Activated T-cell treated with anti-CD3 and anti-CD28 coated beads, Interleukin-2, amount 50 U/mL, for 72 hours (primary cell): Measurements from ENCODE around the gene NOP53. TPM values are rescaled to one million over a fixed set of nuclear protein-coding genes. Genes with fewer than 3 reads are reported as not detected.
"Not testable (repeated sequence)": the region's sequence is repeated elsewhere in the genome, so short reads cannot be mapped to it uniquely, and the experiment has no call there.

Experiments used
- ATAC-seq, 2 donors: fragments of 150-1000 bp; cut with Tn5 transposase; replicated peaks in 1 of 2; 2 replicates each; pipeline ENCODE4 v1.10.0; 2021; ENCODE audit warnings: moderate library complexity in 2 of 2, mild to moderate bottlenecking in 1 of 2
- DNase-seq, 2 donors: peaks; one replicate each; pipeline ENCODE4 v3.0.0; 2021 to 2022; ENCODE audit warnings: mixed read lengths in 1 of 2
- H3K27ac Mint-ChIP-seq: one replicate; pipeline ENCODE4 v1.8.0; 2022; ENCODE audit warnings: mild to moderate bottlenecking, moderate library complexity, mixed read lengths
- H3K27me3 Mint-ChIP-seq: one replicate; pipeline ENCODE4 v1.8.0; 2022; ENCODE audit warnings: low read depth, mixed read lengths
- H3K36me3 Mint-ChIP-seq, 2 donors: one replicate each; pipeline ENCODE4 v1.8.0; 2022; ENCODE audit warnings: mixed read lengths in 2 of 2, mild to moderate bottlenecking in 1 of 2; ENCODE audit not compliant: insufficient read depth in 2 of 2
- H3K4me1 Mint-ChIP-seq: one replicate; pipeline ENCODE4 v1.8.0; 2022; ENCODE audit warnings: low read depth, mixed read lengths
- H3K4me3 Mint-ChIP-seq, 2 donors: one replicate each; pipeline ENCODE4 v1.8.0; 2022; ENCODE audit warnings: mild to moderate bottlenecking in 2 of 2, mixed read lengths in 2 of 2, moderate library complexity in 2 of 2
- H3K9me3 Mint-ChIP-seq, 2 donors: one replicate each; pipeline ENCODE4 v1.8.0; 2022; ENCODE audit warnings: mixed read lengths in 2 of 2
- total RNA-seq, 2 donors: library from RNA; stranded (reverse); gene quantifications; one replicate each; pipeline ENCODE4 v1.2.3, GENCODE V29; 2022

The NOP53 gene
- total RNA-seq, 2 donors from 2014 or later: 405 to 415 TPM

GRCh38 chr19:47801270-47801669 lies 55.9 kb downstream of the NOP53 start:
- DNase-seq: no peak
- no peak overlapping the region for H3K4me3 Mint-ChIP-seq
- H3K27me3 Mint-ChIP-seq: peaks cover 5% of the 10 kb centered on the region
- no peak overlapping the region for H3K27ac Mint-ChIP-seq
- H3K9me3 Mint-ChIP-seq: peaks cover 2 to 3% of the 10 kb centered on the region in 2 donors
- H3K36me3 Mint-ChIP-seq: peaks cover 0 to 3% of the 10 kb centered on the region in 2 donors
- no peaks in the 10 kb centered on the region for H3K4me1 Mint-ChIP-seq
- no peak for ATAC-seq

DNA sequence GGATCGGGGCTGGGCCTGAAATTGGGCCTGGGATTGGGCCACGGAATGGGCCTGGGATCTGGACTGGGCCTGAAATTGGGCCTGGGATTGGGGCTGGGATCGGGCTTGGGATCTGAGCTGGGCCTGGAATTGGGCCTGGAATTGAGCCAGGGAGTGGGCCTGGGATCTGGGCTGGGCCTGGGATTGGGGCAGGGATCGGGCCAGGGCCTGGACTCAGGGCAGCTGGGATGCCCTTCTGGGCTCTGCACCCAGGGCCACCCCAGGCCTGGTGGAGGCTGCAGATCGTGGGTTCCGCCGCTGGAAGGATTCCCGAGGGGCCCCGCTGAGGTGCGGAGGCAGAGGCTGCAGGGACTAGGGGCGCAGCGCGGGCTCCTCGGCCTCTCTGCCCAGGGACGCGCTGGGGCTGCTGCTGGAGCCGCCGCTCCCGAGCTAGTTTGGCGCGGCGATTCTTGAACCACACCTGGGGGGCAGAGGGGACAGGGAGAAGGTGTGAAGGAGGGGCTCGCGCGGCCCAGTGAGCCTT lies 57.2 kb downstream of the NOP53 start:
- Mint-ChIP-seq H3K4me1 (no peaks in the 10 kb centered on the region), H3K36me3 (peaks cover 0 to 3% of the 10 kb centered on the region in 2 donors), H3K9me3 (peaks cover 2 to 3% of the 10 kb centered on the region in 2 donors), H3K4me3 (no peak overlapping the region), H3K27ac (no peak overlapping the region), H3K27me3 (peaks cover 5% of the 10 kb centered on the region)
- no peak for DNase-seq
- no peak for ATAC-seq

- H3K9me3 Mint-ChIP-seq, H3K4me3 Mint-ChIP-seq, H3K36me3 Mint-ChIP-seq, H3K27ac Mint-ChIP-seq, H3K27me3 Mint-ChIP-seq, DNase-seq, ATAC-seq, H3K4me1 Mint-ChIP-seq: not testable (repeated sequence)
Observed at GRCh38 chr19:47803148-47803547, 57.8 kb downstream of the NOP53 start.

GRCh38 chr19:47803671-47804070 lies 58.3 kb downstream of the NOP53 start:
- H3K4me1 Mint-ChIP-seq, H3K9me3 Mint-ChIP-seq, H3K36me3 Mint-ChIP-seq, DNase-seq, ATAC-seq, H3K27ac Mint-ChIP-seq, H3K4me3 Mint-ChIP-seq, H3K27me3 Mint-ChIP-seq: not testable (repeated sequence)

DNA sequence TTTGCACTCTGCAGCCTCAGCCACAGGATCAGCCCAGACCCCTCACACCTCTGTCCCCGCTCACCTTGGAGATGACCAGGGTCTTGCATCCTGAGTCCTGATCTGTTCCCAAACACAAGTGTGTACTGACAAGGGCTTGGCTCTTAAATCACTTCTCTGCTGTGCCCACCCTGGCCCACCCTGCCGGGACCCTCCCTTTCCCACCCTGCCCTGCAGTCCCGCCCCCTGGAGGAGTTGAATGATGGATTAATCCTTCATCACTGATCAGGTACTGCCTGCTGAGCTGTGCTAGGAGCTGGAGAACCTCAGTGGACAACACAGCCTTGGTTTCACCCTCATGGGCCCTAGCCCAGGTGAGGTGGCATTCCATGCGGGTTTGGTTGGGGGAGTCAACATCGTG lies 59.1 kb downstream of the NOP53 start, which contains the start of gene TPRX1:
TPRX1 (minus strand) TSS at position 101 of the 400 bp plus-strand sequence; CDS start at position 89, 12 bp downstream.
- H3K4me1 Mint-ChIP-seq, H3K27me3 Mint-ChIP-seq, H3K4me3 Mint-ChIP-seq, ATAC-seq, H3K36me3 Mint-ChIP-seq, DNase-seq, H3K9me3 Mint-ChIP-seq, H3K27ac Mint-ChIP-seq: not testable (repeated sequence)

DNA sequence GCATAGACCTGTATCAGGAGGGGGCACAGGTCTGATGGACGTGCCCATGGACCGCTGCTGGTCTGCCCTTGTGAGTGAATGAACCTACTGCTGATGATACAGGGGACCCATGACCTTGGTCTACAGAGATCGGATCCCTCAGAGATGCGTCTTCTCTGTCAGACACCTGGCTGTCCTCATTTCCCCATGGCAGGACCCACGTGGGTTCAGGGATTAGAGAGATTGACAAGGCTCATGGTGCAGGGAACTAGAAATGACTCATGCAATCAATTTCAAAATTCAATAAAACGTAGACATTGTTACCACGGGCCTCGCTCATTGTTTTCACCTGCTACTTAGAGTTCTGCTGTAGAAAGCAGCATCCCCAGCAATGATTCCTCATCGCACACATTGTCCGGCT lies 60.0 kb downstream of the NOP53 start:
- Mint-ChIP-seq H3K4me1 (no peaks in the 10 kb centered on the region), H3K27me3 (no peaks in the 10 kb centered on the region), H3K9me3 (peaks cover 2 to 3% of the 10 kb centered on the region in 2 donors), H3K36me3 (peaks cover 0 to 3% of the 10 kb centered on the region in 2 donors), H3K27ac (no peak overlapping the region), H3K4me3 (no peak overlapping the region)
- DNase-seq (no peak), ATAC-seq (no peak)

DNA sequence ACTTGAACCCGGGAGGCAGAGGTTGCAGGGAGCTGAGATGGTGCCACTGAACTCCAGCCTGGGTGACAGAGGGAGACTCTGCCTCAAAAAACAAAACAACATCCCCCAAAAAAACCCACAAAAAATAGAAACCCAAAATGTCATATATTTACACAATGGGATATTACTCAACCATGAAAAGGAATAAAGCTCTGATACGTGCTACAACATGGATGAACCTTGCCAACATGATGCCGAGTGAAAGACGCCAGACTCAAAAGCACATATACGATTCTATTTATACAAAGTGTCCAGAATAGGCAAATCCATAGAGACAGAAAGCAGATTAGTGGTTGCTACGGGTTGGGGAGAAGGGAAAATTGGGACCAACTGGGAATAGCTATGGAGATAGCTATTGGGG lies 61.1 kb downstream of the NOP53 start:
- H3K27ac Mint-ChIP-seq: no peak overlapping the region
- H3K27me3 Mint-ChIP-seq: no peaks in the 10 kb centered on the region
- ATAC-seq: no peak
- H3K36me3 Mint-ChIP-seq: no peaks in the 10 kb centered on the region
- H3K4me3 Mint-ChIP-seq: no peak overlapping the region
- DNase-seq: no peak
- H3K4me1 Mint-ChIP-seq: no peaks in the 10 kb centered on the region
- no peaks in the 10 kb centered on the region for H3K9me3 Mint-ChIP-seq

Other genes with a start within 250 kb of the NOP53 start
- gene NAPA, start 230.5 kb upstream of the NOP53 start, total RNA-seq: 10 to 100 TPM; 64.4 to 71.5 TPM
- gene ZNF541, start 172.4 kb upstream of the NOP53 start, total RNA-seq: under 1 TPM; 0.69 to 0.96 TPM
- gene BICRA, start 136.4 kb upstream of the NOP53 start, total RNA-seq: 10 to 100 TPM; 17.0 to 17.9 TPM
- 1 to 10 TPM; 1.6 to 2.9 TPM for gene EHD2, start 32.1 kb upstream of the NOP53 start, total RNA-seq
- gene SELENOW, start 33.2 kb downstream of the NOP53 start, total RNA-seq: 10 to 100 TPM; 73.4 to 79.5 TPM
- not detected for gene TPRX1, start 59.0 kb downstream of the NOP53 start, total RNA-seq
- gene CRX, start 76.4 kb downstream of the NOP53 start, total RNA-seq: not detected
- not detected for gene TPRX2, start 113.7 kb downstream of the NOP53 start, total RNA-seq
- gene SULT2A1, start 140.8 kb downstream of the NOP53 start, total RNA-seq: not detected
- gene BSPH1, start 246.6 kb downstream of the NOP53 start, total RNA-seq: not detected
- gene ELSPBP1, start 249.1 kb downstream of the NOP53 start, total RNA-seq: not detected